Measurements from ENCODE around the gene PRR15L. TPM values are rescaled to one million over a fixed set of nuclear protein-coding genes. Genes with fewer than 3 reads are reported as not detected.

Gene PRR15L
- total and polyA plus RNA-seq, 11 donors = 0.04 to 2.7 TPM; not detected in 9

GRCh38 chr17:47996201-47996600 is 38.5 kb upstream of the PRR15L start:
- DNase-seq = no peak
- intact Hi-C loops (cut with DNase I) = no loop called here
- Histone ChIP-seq H3K36me3 (no peaks in the 10 kb centered on the region), H3K4me1 (peaks cover 0 to 20% (median 0%) of the 10 kb centered on the region in 12 donors), H3K27ac (no peak overlapping the region), H3K27me3 (no peaks in the 10 kb centered on the region), H3K4me3 (no peak overlapping the region), H3K9me3 (no peaks in the 10 kb centered on the region)
- WGBS, 4 donors = 77 to 83% (median 80%) methylated on average over 9 of the region's 9 CpGs
- no peak for TF ChIP-seq POLR2A (IDR thresholded peaks at IDR 0.05)
- TF ChIP-seq, protein P1, sequence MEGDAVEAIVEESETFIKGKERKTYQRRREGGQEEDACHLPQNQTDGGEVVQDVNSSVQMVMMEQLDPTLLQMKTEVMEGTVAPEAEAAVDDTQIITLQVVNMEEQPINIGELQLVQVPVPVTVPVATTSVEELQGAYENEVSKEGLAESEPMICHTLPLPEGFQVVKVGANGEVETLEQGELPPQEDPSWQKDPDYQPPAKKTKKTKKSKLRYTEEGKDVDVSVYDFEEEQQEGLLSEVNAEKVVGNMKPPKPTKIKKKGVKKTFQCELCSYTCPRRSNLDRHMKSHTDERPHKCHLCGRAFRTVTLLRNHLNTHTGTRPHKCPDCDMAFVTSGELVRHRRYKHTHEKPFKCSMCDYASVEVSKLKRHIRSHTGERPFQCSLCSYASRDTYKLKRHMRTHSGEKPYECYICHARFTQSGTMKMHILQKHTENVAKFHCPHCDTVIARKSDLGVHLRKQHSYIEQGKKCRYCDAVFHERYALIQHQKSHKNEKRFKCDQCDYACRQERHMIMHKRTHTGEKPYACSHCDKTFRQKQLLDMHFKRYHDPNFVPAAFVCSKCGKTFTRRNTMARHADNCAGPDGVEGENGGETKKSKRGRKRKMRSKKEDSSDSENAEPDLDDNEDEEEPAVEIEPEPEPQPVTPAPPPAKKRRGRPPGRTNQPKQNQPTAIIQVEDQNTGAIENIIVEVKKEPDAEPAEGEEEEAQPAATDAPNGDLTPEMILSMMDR (IDR thresholded peaks at IDR 0.05) = no peak
- ATAC-seq = no peak

- H3K27ac ChIP-seq = no peak overlapping the region
- DNase-seq (no peak), ATAC-seq (no peak)
- no peaks in the 10 kb centered on the region for H3K27me3 ChIP-seq
- H3K9me3 ChIP-seq = no peaks in the 10 kb centered on the region
- intact Hi-C loops (cut with DNase I) = no loop called here
- no peaks in the 10 kb centered on the region for H3K36me3 ChIP-seq
- TF ChIP-seq POLR2A (IDR thresholded peaks at IDR 0.05) = no peak
- TF ChIP-seq, protein P1 (IDR thresholded peaks at IDR 0.05) = no peak
- H3K4me1 ChIP-seq = peaks cover 0 to 20% (median 0%) of the 10 kb centered on the region in 12 donors
- no peak overlapping the region for H3K4me3 ChIP-seq
- WGBS, 4 donors = 69 to 78% (median 71%) methylated on average over 13 of the region's 13 CpGs
Measured at GRCh38 chr17:47995241-47995935, 37.7 kb upstream of the PRR15L start.

GRCh38 chr17:47994724-47995123 is 37.0 kb upstream of the PRR15L start:
- no peak for ATAC-seq
- Histone ChIP-seq H3K27ac (no peak overlapping the region), H3K4me1 (peaks cover 0 to 20% (median 0%) of the 10 kb centered on the region in 12 donors), H3K9me3 (no peaks in the 10 kb centered on the region), H3K4me3 (no peak overlapping the region), H3K27me3 (no peaks in the 10 kb centered on the region), H3K36me3 (no peaks in the 10 kb centered on the region)
- intact Hi-C loops (cut with DNase I) = no loop called here
- TF ChIP-seq, protein P1 (IDR thresholded peaks at IDR 0.05) = no peak
- TF ChIP-seq POLR2A (IDR thresholded peaks at IDR 0.05) = no peak
- DNase-seq = no peak
- 86 to 95% (median 95%) methylated on average over 3 to 4 of the region's 4 CpGs for WGBS, 4 donors

- Histone ChIP-seq H3K36me3 (no peaks in the 10 kb centered on the region), H3K4me1 (peaks cover 0 to 20% (median 0%) of the 10 kb centered on the region in 12 donors), H3K27me3 (no peaks in the 10 kb centered on the region), H3K27ac (no peak overlapping the region), H3K4me3 (no peak overlapping the region), H3K9me3 (no peaks in the 10 kb centered on the region)
- ATAC-seq = no peak
- intact Hi-C loops (cut with DNase I) = no loop called here
- no peak for TF ChIP-seq POLR2A (IDR thresholded peaks at IDR 0.05)
- TF ChIP-seq, protein P1 (IDR thresholded peaks at IDR 0.05) = no peak
- 79 to 86% (median 84%) methylated on average over 5 of the region's 5 CpGs for WGBS, 4 donors
- DNase-seq = no peak
Measured at GRCh38 chr17:47993964-47994363, 36.3 kb upstream of the PRR15L start.

All from heart left ventricle (tissue), 16 donors.